Measurements from ENCODE around the gene SEL1L.

SEL1L gene

GRCh38 chr14:81449576-81449975 is 84.1 kb downstream of the SEL1L start:
- peaks cover 5 to 6% of the 10 kb centered on the region in 2 donors for H3K4me1 ChIP-seq (ENCODE audit: control insufficient read depth in 1 of 2, insufficient read depth in 2 of 2, low read length in 2 of 2)
- no peaks in the 10 kb centered on the region for H3K9me3 ChIP-seq (ENCODE audit: control insufficient read depth in 1 of 2, low read length in 2 of 2)
- no peak overlapping the region for H3K9ac ChIP-seq (ENCODE audit: low read depth in 1 of 2, low read length in 2 of 2)
- no peaks in the 10 kb centered on the region for H3K27me3 ChIP-seq (ENCODE audit: control insufficient read depth in 1 of 2, insufficient read depth in 2 of 2, low read length in 2 of 2)
- H3K4me3 ChIP-seq (ENCODE audit: low read depth in 1 of 2, low read length in 2 of 2): no peak overlapping the region
- H3K36me3 ChIP-seq (ENCODE audit: control insufficient read depth in 1 of 2, insufficient read depth in 2 of 2, low read length in 2 of 2): no peaks in the 10 kb centered on the region
- H3K27ac ChIP-seq (ENCODE audit: low read depth, low read length): no peak overlapping the region

GRCh38 chr14:81449114-81449513 is 84.5 kb downstream of the SEL1L start:
- no peak overlapping the region for H3K27ac ChIP-seq (ENCODE audit: low read depth, low read length)
- H3K27me3 ChIP-seq (ENCODE audit: control insufficient read depth in 1 of 2, insufficient read depth in 2 of 2, low read length in 2 of 2): no peaks in the 10 kb centered on the region
- no peak overlapping the region for H3K4me3 ChIP-seq (ENCODE audit: low read depth in 1 of 2, low read length in 2 of 2)
- peaks cover 5 to 6% of the 10 kb centered on the region in 2 donors for H3K4me1 ChIP-seq (ENCODE audit: control insufficient read depth in 1 of 2, insufficient read depth in 2 of 2, low read length in 2 of 2)
- H3K36me3 ChIP-seq (ENCODE audit: control insufficient read depth in 1 of 2, insufficient read depth in 2 of 2, low read length in 2 of 2): no peaks in the 10 kb centered on the region
- H3K9ac ChIP-seq (ENCODE audit: low read depth in 1 of 2, low read length in 2 of 2): no peak overlapping the region
- H3K9me3 ChIP-seq (ENCODE audit: control insufficient read depth in 1 of 2, low read length in 2 of 2): no peaks in the 10 kb centered on the region

- H3K4me1 ChIP-seq (ENCODE audit: control insufficient read depth in 1 of 2, insufficient read depth in 2 of 2, low read length in 2 of 2): peaks cover 5 to 6% of the 10 kb centered on the region in 2 donors
- H3K27ac ChIP-seq (ENCODE audit: low read depth, low read length): no peak overlapping the region
- H3K9me3 ChIP-seq (ENCODE audit: control insufficient read depth in 1 of 2, low read length in 2 of 2): no peaks in the 10 kb centered on the region
- H3K27me3 ChIP-seq (ENCODE audit: control insufficient read depth in 1 of 2, insufficient read depth in 2 of 2, low read length in 2 of 2): peaks cover 0 to 4% of the 10 kb centered on the region in 2 donors
- H3K36me3 ChIP-seq (ENCODE audit: control insufficient read depth in 1 of 2, insufficient read depth in 2 of 2, low read length in 2 of 2): no peaks in the 10 kb centered on the region
- H3K9ac ChIP-seq (ENCODE audit: low read depth in 1 of 2, low read length in 2 of 2): no peak overlapping the region
- no peak overlapping the region for H3K4me3 ChIP-seq (ENCODE audit: low read depth in 1 of 2, low read length in 2 of 2)
Measured at GRCh38 chr14:81447021-81447764, 86.5 kb downstream of the SEL1L start.

- H3K9me3 ChIP-seq (ENCODE audit: control insufficient read depth in 1 of 2, low read length in 2 of 2): no peaks in the 10 kb centered on the region
- H3K9ac ChIP-seq (ENCODE audit: low read depth in 1 of 2, low read length in 2 of 2): no peak overlapping the region
- no peak overlapping the region for H3K27ac ChIP-seq (ENCODE audit: low read depth, low read length)
- peaks cover 0 to 4% of the 10 kb centered on the region in 2 donors for H3K27me3 ChIP-seq (ENCODE audit: control insufficient read depth in 1 of 2, insufficient read depth in 2 of 2, low read length in 2 of 2)
- peaks cover 5 to 6% of the 10 kb centered on the region in 2 donors for H3K4me1 ChIP-seq (ENCODE audit: control insufficient read depth in 1 of 2, insufficient read depth in 2 of 2, low read length in 2 of 2)
- H3K4me3 ChIP-seq (ENCODE audit: low read depth in 1 of 2, low read length in 2 of 2): no peak overlapping the region
- no peaks in the 10 kb centered on the region for H3K36me3 ChIP-seq (ENCODE audit: control insufficient read depth in 1 of 2, insufficient read depth in 2 of 2, low read length in 2 of 2)
Measured at GRCh38 chr14:81446279-81447007, 87.2 kb downstream of the SEL1L start.

- H3K9ac ChIP-seq (ENCODE audit: low read depth in 1 of 2, low read length in 2 of 2): no peak overlapping the region
- H3K4me1 ChIP-seq (ENCODE audit: control insufficient read depth in 1 of 2, insufficient read depth in 2 of 2, low read length in 2 of 2): peaks cover 0 to 9% of the 10 kb centered on the region in 2 donors
- no peak overlapping the region for H3K4me3 ChIP-seq (ENCODE audit: low read depth in 1 of 2, low read length in 2 of 2)
- H3K9me3 ChIP-seq (ENCODE audit: control insufficient read depth in 1 of 2, low read length in 2 of 2): no peaks in the 10 kb centered on the region
- H3K27ac ChIP-seq (ENCODE audit: low read depth, low read length): no peak overlapping the region
- H3K27me3 ChIP-seq (ENCODE audit: control insufficient read depth in 1 of 2, insufficient read depth in 2 of 2, low read length in 2 of 2): peaks cover 4 to 9% of the 10 kb centered on the region in 2 donors
- no peaks in the 10 kb centered on the region for H3K36me3 ChIP-seq (ENCODE audit: control insufficient read depth in 1 of 2, insufficient read depth in 2 of 2, low read length in 2 of 2)
Measured at GRCh38 chr14:81441626-81442134, 92.0 kb downstream of the SEL1L start.

- Histone ChIP-seq H3K9ac (ENCODE audit: low read depth in 1 of 2, low read length in 2 of 2) (no peak overlapping the region), H3K27me3 (ENCODE audit: control insufficient read depth in 1 of 2, insufficient read depth in 2 of 2, low read length in 2 of 2) (peaks cover 11 to 16% of the 10 kb centered on the region in 2 donors), H3K27ac (ENCODE audit: low read depth, low read length) (no peak overlapping the region), H3K9me3 (ENCODE audit: control insufficient read depth in 1 of 2, low read length in 2 of 2) (no peaks in the 10 kb centered on the region), H3K4me3 (ENCODE audit: low read depth in 1 of 2, low read length in 2 of 2) (no peak overlapping the region), H3K36me3 (ENCODE audit: control insufficient read depth in 1 of 2, insufficient read depth in 2 of 2, low read length in 2 of 2) (no peaks in the 10 kb centered on the region), H3K4me1 (ENCODE audit: control insufficient read depth in 1 of 2, insufficient read depth in 2 of 2, low read length in 2 of 2) (peaks cover 7 to 20% of the 10 kb centered on the region in 2 donors)
Measured at GRCh38 chr14:81440041-81440440, 93.6 kb downstream of the SEL1L start.

- H3K4me1 ChIP-seq (ENCODE audit: control insufficient read depth in 1 of 2, insufficient read depth in 2 of 2, low read length in 2 of 2): peaks cover 7 to 20% of the 10 kb centered on the region in 2 donors
- H3K27me3 ChIP-seq (ENCODE audit: control insufficient read depth in 1 of 2, insufficient read depth in 2 of 2, low read length in 2 of 2): peaks cover 11 to 20% of the 10 kb centered on the region in 2 donors
- no peaks in the 10 kb centered on the region for H3K36me3 ChIP-seq (ENCODE audit: control insufficient read depth in 1 of 2, insufficient read depth in 2 of 2, low read length in 2 of 2)
- H3K27ac ChIP-seq (ENCODE audit: low read depth, low read length): no peak overlapping the region
- H3K9me3 ChIP-seq (ENCODE audit: control insufficient read depth in 1 of 2, low read length in 2 of 2): no peaks in the 10 kb centered on the region
- no peak overlapping the region for H3K9ac ChIP-seq (ENCODE audit: low read depth in 1 of 2, low read length in 2 of 2)
- peak overlapping the region; percentile 66 to 74 for H3K4me3 ChIP-seq (ENCODE audit: low read depth in 1 of 2, low read length in 2 of 2)
Measured at GRCh38 chr14:81437244-81437643, 96.4 kb downstream of the SEL1L start.

GRCh38 chr14:81436296-81437138 is 97.1 kb downstream of the SEL1L start:
- Histone ChIP-seq H3K27me3 (ENCODE audit: control insufficient read depth in 1 of 2, insufficient read depth in 2 of 2, low read length in 2 of 2) (peaks cover 11 to 20% of the 10 kb centered on the region in 2 donors), H3K9me3 (ENCODE audit: control insufficient read depth in 1 of 2, low read length in 2 of 2) (no peaks in the 10 kb centered on the region), H3K4me1 (ENCODE audit: control insufficient read depth in 1 of 2, insufficient read depth in 2 of 2, low read length in 2 of 2) (peaks cover 7 to 20% of the 10 kb centered on the region in 2 donors), H3K36me3 (ENCODE audit: control insufficient read depth in 1 of 2, insufficient read depth in 2 of 2, low read length in 2 of 2) (no peaks in the 10 kb centered on the region), H3K27ac (ENCODE audit: low read depth, low read length) (no peak overlapping the region), H3K9ac (ENCODE audit: low read depth in 1 of 2, low read length in 2 of 2) (peak overlapping the region; percentile 42 to 76), H3K4me3 (ENCODE audit: low read depth in 1 of 2, low read length in 2 of 2) (peak overlapping the region; percentile 66 to 74)

GRCh38 chr14:81435391-81436295 is 98.0 kb downstream of the SEL1L start:
- Histone ChIP-seq H3K4me1 (ENCODE audit: control insufficient read depth in 1 of 2, insufficient read depth in 2 of 2, low read length in 2 of 2) (peaks cover 7 to 20% of the 10 kb centered on the region in 2 donors), H3K4me3 (ENCODE audit: low read depth in 1 of 2, low read length in 2 of 2) (peak overlapping the region; percentile 69 to 70), H3K9me3 (ENCODE audit: control insufficient read depth in 1 of 2, low read length in 2 of 2) (no peaks in the 10 kb centered on the region), H3K27me3 (ENCODE audit: control insufficient read depth in 1 of 2, insufficient read depth in 2 of 2, low read length in 2 of 2) (peaks cover 11 to 20% of the 10 kb centered on the region in 2 donors), H3K36me3 (ENCODE audit: control insufficient read depth in 1 of 2, insufficient read depth in 2 of 2, low read length in 2 of 2) (no peaks in the 10 kb centered on the region), H3K9ac (ENCODE audit: low read depth in 1 of 2, low read length in 2 of 2) (peak overlapping the region; percentile 26 to 32), H3K27ac (ENCODE audit: low read depth, low read length) (no peak overlapping the region)
